HCT116 (cell line): ENCODE data around the gene P4HA2. TPM values are rescaled to one million over a fixed set of nuclear protein-coding genes. Genes with fewer than 3 reads are reported as not detected.

Experiments
- ATAC-seq: fragments of 200-7000 bp; cut with Tn5 transposase; 2 replicates; pipeline ENCODE4 v1.9.1; 2020; ENCODE audit warnings: mild to moderate bottlenecking, moderate library complexity
- BruUV-seq: library from RNA; stranded (reverse); fragments of 400-500 nt; replicated peaks from 2 replicates; lab custom pipeline; 2021; lab: Mats Ljungman, UMichigan
- CTCF ChIA-PET: fragments of 300-600 bp; sonication (Branson Sonifier 250); formaldehyde crosslinking; loops from one replicate; lab custom pipeline; 2021; ENCODE audit warnings: antibody characterized with exemption; lab: Charles Lee
- POLR2A ChIA-PET: fragments of 300-600, 350-600 bp; sonication (Branson Sonifier 250); formaldehyde crosslinking; loops from one replicate; lab custom pipeline; 2021; ENCODE audit warnings: antibody characterized with exemption; lab: Charles Lee
- RAD21 ChIA-PET, 2 experiments: fragments of 300-600 bp; sonication (Branson Sonifier 250); formaldehyde crosslinking; loops; one replicate each; lab custom pipeline; 2023; ENCODE audit warnings: low total read pairs in 2 of 2; ENCODE audit not compliant: uncharacterized antibody in 2 of 2, unreplicated experiment in 2 of 2, low non-redundant PET in 1 of 2; lab: Charles Lee
- DNase-seq: peaks from one replicate; pipeline ENCODE4 v3.0.0-alpha.2; 2010; ENCODE audit warnings: low read depth, low spot score
- H2AFZ ChIP-seq: fragments of 200-600 bp; shearing (Covaris generic), sonication (generic); 2 replicates; pipeline ENCODE4 v1.6.1; 2017; ENCODE audit warnings: low read depth, mixed run types, mixed read lengths, antibody characterized with exemption, low read length; ENCODE audit not compliant: poor library complexity, severe bottlenecking
- H3K27ac ChIP-seq: 2 replicates; pipeline ENCODE4 v1.5.1; 2012; ENCODE audit warnings: low read depth, low read length
- H3K27me3 ChIP-seq: fragments of 200-600 bp; sonication (generic); 2 replicates; pipeline ENCODE4 v1.6.1; 2016; ENCODE audit warnings: mixed run types, low read length, mixed read lengths; ENCODE audit not compliant: insufficient read depth
- H3K36me3 ChIP-seq, 2 experiments: fragments of 200-500 bp in 1 of 2; fragments of 200-600 bp in 1 of 2; sonication (Bioruptor generic) in 1 of 2; sonication (generic) in 1 of 2; 2 replicates each; pipeline versions ENCODE4 v1.5.1 to v1.6.1; 2014 to 2016; ENCODE audit warnings: low read length in 2 of 2, inconsistent platforms in 1 of 2, mixed read lengths in 1 of 2, mixed run types in 1 of 2; ENCODE audit not compliant: insufficient read depth in 2 of 2, control insufficient read depth in 1 of 2
- H3K4me1 ChIP-seq, 2 experiments: fragments of 200-600 bp in 1 of 2; sonication (generic) in 1 of 2; 2 replicates each; pipeline versions ENCODE4 v1.5.1 to v1.6.1; 2012 to 2017; ENCODE audit warnings: low read length in 2 of 2, inconsistent platforms in 1 of 2, mild to moderate bottlenecking in 1 of 2, mixed read lengths in 1 of 2, mixed run types in 1 of 2, moderate library complexity in 1 of 2; ENCODE audit not compliant: insufficient read depth in 2 of 2, control insufficient read depth in 1 of 2
- H3K4me2 ChIP-seq: fragments of 200-600 bp; sonication (generic); 2 replicates; pipeline ENCODE4 v1.6.1; 2017; ENCODE audit warnings: mixed run types, low read length, mixed read lengths
- H3K4me3 ChIP-seq, 2 experiments: fragments of 200-600 bp in 1 of 2; sonication (generic) in 1 of 2; replicated peaks in 1 of 2; 2 replicates each; pipeline ENCODE4 v1.5.1; 2011 to 2016; ENCODE audit warnings: low read length in 2 of 2, control low read depth in 1 of 2, low read depth in 1 of 2, mild to moderate bottlenecking in 1 of 2, mixed read lengths in 1 of 2, mixed run types in 1 of 2
- H3K79me2 ChIP-seq: fragments of 200-600 bp; sonication (generic); 2 replicates; pipeline ENCODE4 v1.6.1; 2017; ENCODE audit warnings: mild to moderate bottlenecking, mixed run types, low read length, moderate library complexity, mixed read lengths; ENCODE audit not compliant: insufficient read depth
- H3K9ac ChIP-seq: fragments of 200-600 bp; sonication (generic); 2 replicates; pipeline ENCODE4 v1.6.1; 2016; ENCODE audit warnings: low read length, mixed read lengths
- H3K9me2 ChIP-seq: fragments of 200-600 bp; sonication (generic), shearing (Covaris generic); 2 replicates; pipeline ENCODE4 v1.6.1; 2017; ENCODE audit warnings: mixed run types, mild to moderate bottlenecking, moderate library complexity; ENCODE audit not compliant: insufficient read depth
- H3K9me3 ChIP-seq, 2 experiments: fragments of 200-500 bp in 1 of 2; fragments of 200-600 bp in 1 of 2; sonication (Bioruptor generic) in 1 of 2; sonication (generic) in 1 of 2; 2 replicates each; pipeline ENCODE4 v1.6.1; 2014 to 2017; ENCODE audit warnings: low read length in 2 of 2, mixed read lengths in 2 of 2, inconsistent platforms in 1 of 2, low read depth in 1 of 2, mild to moderate bottlenecking in 1 of 2, mixed run types in 1 of 2, moderate library complexity in 1 of 2; ENCODE audit not compliant: control insufficient read depth in 1 of 2, insufficient read depth in 1 of 2
- H4K20me1 ChIP-seq: fragments of 200-600 bp; sonication (generic), shearing (Covaris generic); 2 replicates; pipeline ENCODE4 v1.6.1; 2017; ENCODE audit warnings: mixed run types, mild to moderate bottlenecking, moderate library complexity; ENCODE audit not compliant: insufficient read depth
- ATF3 ChIP-seq: IDR thresholded peaks from 2 replicates; pipeline ENCODE4 v1.6.1; 2012
- CBX3 ChIP-seq: IDR thresholded peaks from 2 replicates; pipeline ENCODE4 v1.6.1; 2012; ENCODE audit warnings: low read depth
- CTCF ChIP-seq, 3 experiments: fragments of 200-600 bp in 1 of 3; sonication (generic) in 1 of 3; IDR thresholded peaks in 2 of 3; conservative IDR thresholded peaks in 1 of 3; 2 replicates each; pipeline ENCODE4 v1.5.1; 2012 to 2017; ENCODE audit warnings: low read depth in 2 of 3, low read length in 2 of 3, antibody characterized with exemption in 1 of 3, borderline replicate concordance in 1 of 3, control low read depth in 1 of 3, mild to moderate bottlenecking in 1 of 3, mixed read lengths in 1 of 3, mixed run types in 1 of 3, moderate library complexity in 1 of 3; ENCODE audit not compliant: insufficient read depth in 1 of 3
- EGR1 ChIP-seq: IDR thresholded peaks from 2 replicates; pipeline ENCODE4 v1.6.1; 2012; ENCODE audit warnings: low read depth
- ELF1 ChIP-seq: IDR thresholded peaks from 2 replicates; pipeline ENCODE4 v1.6.1; 2012; ENCODE audit warnings: low read depth, borderline replicate concordance
- EZH2 ChIP-seq: fragments of 200-600 bp; sonication (generic); IDR thresholded peaks from 2 replicates; pipeline ENCODE4 v1.6.1; 2017; ENCODE audit warnings: antibody characterized with exemption, mixed run types
- EZH2phosphoT487 ChIP-seq: fragments of 200-600 bp; IDR thresholded peaks from 2 replicates; pipeline ENCODE4 v1.6.1; 2018; ENCODE audit warnings: antibody characterized with exemption, borderline replicate concordance
- FOSL1 ChIP-seq: IDR thresholded peaks from 2 replicates; pipeline ENCODE4 v1.6.1; 2012; ENCODE audit warnings: low read depth
- JUND ChIP-seq: IDR thresholded peaks from 2 replicates; pipeline ENCODE4 v1.6.1; 2012
- MAX ChIP-seq: IDR thresholded peaks from 2 replicates; pipeline ENCODE4 v1.6.1; 2012
- POLR2A ChIP-seq: IDR thresholded peaks from 2 replicates; pipeline ENCODE4 v1.7.0; 2011; ENCODE audit warnings: borderline replicate concordance; ENCODE audit not compliant: insufficient read depth, insufficient read length; ENCODE audit errors: extremely low read depth
- POLR2AphosphoS5 ChIP-seq: IDR thresholded peaks from 2 replicates; pipeline ENCODE4 v1.6.1; 2011; ENCODE audit warnings: mild to moderate bottlenecking, low read depth, low read length, moderate library complexity
- REST ChIP-seq: IDR thresholded peaks from 2 replicates; pipeline ENCODE4 v1.6.1; 2012; ENCODE audit warnings: low read depth
- SIN3A ChIP-seq: IDR thresholded peaks from 2 replicates; pipeline ENCODE4 v1.6.1; 2012; ENCODE audit warnings: low read depth
- SP1 ChIP-seq: IDR thresholded peaks from 2 replicates; pipeline ENCODE4 v1.6.1; 2012; ENCODE audit warnings: low read depth
- YY1 ChIP-seq: IDR thresholded peaks from 2 replicates; pipeline ENCODE4 v1.6.1; 2011; ENCODE audit warnings: low read length, low read depth, moderate library complexity, mild to moderate bottlenecking; ENCODE audit not compliant: insufficient replicate concordance; ENCODE audit errors: extremely low read depth
- ZBTB33 ChIP-seq: IDR thresholded peaks from 2 replicates; pipeline ENCODE4 v1.6.1; 2011; ENCODE audit warnings: mild to moderate bottlenecking, low read length, moderate library complexity; ENCODE audit not compliant: insufficient replicate concordance; ENCODE audit errors: extremely low read depth
- ZNF274 ChIP-seq: fragments of 200-500 bp; sonication (Bioruptor generic); IDR thresholded peaks from 2 replicates; pipeline ENCODE4 v1.6.1; 2014; ENCODE audit warnings: mild to moderate bottlenecking, low read depth, low read length, inconsistent platforms
- intact Hi-C: fragments of 100-400 bp; cut with micrococcal nuclease; formaldehyde crosslinking; loops from 2 replicates; pipeline ENCODE4 v1.10.0; 2022
- total RNA-seq: library from RNA; stranded (reverse); gene quantifications from one replicate; pipeline ENCODE4 v1.2.1, GENCODE V29; 2021; ENCODE audit not compliant: unreplicated experiment

The P4HA2 gene
- total RNA-seq, 1 experiment from 2014 or later: 29.0 TPM

GRCh38 chr5:132245593-132245992 lies 17.9 kb upstream of the P4HA2 start:
- Histone ChIP-seq H3K79me2 (no peaks in the 10 kb centered on the region), H2AFZ (no peak overlapping the region), H3K27ac (no peak overlapping the region), H3K27me3 (no peaks in the 10 kb centered on the region), H3K4me1 (no peaks in the 10 kb centered on the region), H3K4me3 (no peak overlapping the region), H3K4me2 (no peak overlapping the region), H3K9ac (no peak overlapping the region), H3K9me3 (peaks cover 0 to 3% of the 10 kb centered on the region in 2 experiments; a peak in 1 of 4 replicates), H3K36me3 (no peaks in the 10 kb centered on the region), H3K9me2 (no peaks in the 10 kb centered on the region), H4K20me1 (no peaks in the 10 kb centered on the region)
- TF ChIP-seq CTCF (IDR thresholded peaks at IDR 0.05 in 2 of 3, conservative IDR thresholded peaks at IDR 0.05 in 1 of 3; ENCODE audit: borderline replicate concordance in 1 of 3, insufficient read depth in 1 of 3, low read depth in 2 of 3, low read length in 2 of 3): no peak
- no peak for TF ChIP-seq POLR2AphosphoS5
- TF ChIP-seq SIN3A: no peak
- no peak for TF ChIP-seq ZNF274
- TF ChIP-seq YY1: no peak
- no peak for TF ChIP-seq EZH2
- TF ChIP-seq FOSL1: no peak
- no peak for TF ChIP-seq REST
- no peak for TF ChIP-seq JUND
- TF ChIP-seq ZBTB33: no peak
- TF ChIP-seq ELF1: no peak
- TF ChIP-seq ATF3: no peak
- TF ChIP-seq EGR1: no peak
- no peak for TF ChIP-seq SP1
- no peak for TF ChIP-seq MAX
- no peak for TF ChIP-seq POLR2A
- TF ChIP-seq CBX3: no peak
- TF ChIP-seq EZH2phosphoT487: no peak
- CTCF ChIA-PET: no interaction called here
- DNase-seq: no peak
- POLR2A ChIA-PET: no interaction called here
- ATAC-seq: no peak
- BruUV-seq: no TSS peak
- intact Hi-C loops: no loop called here
- RAD21 ChIA-PET: no interaction called here
